T-helper 1 cell treated with Interleukin-12 subunit alpha and Interleukin-12 subunit beta and Interleukin-4 antibody, amounts not matched to agents 30 ng/mL and 1 ng/mL, for 36 hours (primary cell): ENCODE data around the gene SLC6A15. TPM values are rescaled to one million over a fixed set of nuclear protein-coding genes. Genes with fewer than 3 reads are reported as not detected.

Source experiments
- intact Hi-C: fragments of 100-400 bp; cut with micrococcal nuclease; formaldehyde crosslinking; loops from one replicate; pipeline ENCODE4 v1.15.1; 2024
- total RNA-seq: library from RNA; stranded (reverse); gene quantifications from 2 replicates; pipeline ENCODE4 v1.2.3, GENCODE V29; 2022

The SLC6A15 gene
- total RNA-seq, 1 donor from 2014 or later: not detected

DNA sequence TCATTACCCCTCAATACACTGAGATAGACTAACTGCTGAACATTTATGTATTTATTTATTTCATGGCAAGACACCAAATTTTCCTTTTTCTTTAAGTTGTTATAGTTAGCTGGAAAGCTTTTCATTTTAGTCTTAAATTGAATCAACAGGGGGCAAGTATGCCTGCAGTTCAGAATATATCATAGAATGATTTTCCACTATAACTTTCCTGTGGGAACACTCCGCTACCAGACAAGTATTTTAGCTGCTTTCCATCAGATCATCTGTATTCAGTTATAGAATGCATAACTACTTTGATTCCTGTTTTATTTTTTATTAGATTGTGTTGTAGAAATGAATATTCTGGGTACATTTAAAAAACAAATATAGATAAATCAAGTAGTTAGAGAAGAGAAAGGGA is 102.0 kb downstream of the SLC6A15 start:
- intact Hi-C loops: no loop called here

Other genes with a start within 250 kb of the SLC6A15 start
- not detected in 2 replicates for gene TSPAN19, start 123.5 kb upstream of the SLC6A15 start, total RNA-seq
- not detected in 2 replicates for gene LRRIQ1, start 123.6 kb upstream of the SLC6A15 start, total RNA-seq